ENCODE measurements around the gene EFCAB10. TPM values are rescaled to one million over a fixed set of nuclear protein-coding genes. Genes with fewer than 3 reads are reported as not detected.
"Not testable (repeated sequence)": the region's sequence is repeated elsewhere in the genome, so short reads cannot be mapped to it uniquely, and the experiment has no call there.

EFCAB10 gene
- total RNA-seq, 1 donor from 2014 or later = 2.5 TPM

DNA sequence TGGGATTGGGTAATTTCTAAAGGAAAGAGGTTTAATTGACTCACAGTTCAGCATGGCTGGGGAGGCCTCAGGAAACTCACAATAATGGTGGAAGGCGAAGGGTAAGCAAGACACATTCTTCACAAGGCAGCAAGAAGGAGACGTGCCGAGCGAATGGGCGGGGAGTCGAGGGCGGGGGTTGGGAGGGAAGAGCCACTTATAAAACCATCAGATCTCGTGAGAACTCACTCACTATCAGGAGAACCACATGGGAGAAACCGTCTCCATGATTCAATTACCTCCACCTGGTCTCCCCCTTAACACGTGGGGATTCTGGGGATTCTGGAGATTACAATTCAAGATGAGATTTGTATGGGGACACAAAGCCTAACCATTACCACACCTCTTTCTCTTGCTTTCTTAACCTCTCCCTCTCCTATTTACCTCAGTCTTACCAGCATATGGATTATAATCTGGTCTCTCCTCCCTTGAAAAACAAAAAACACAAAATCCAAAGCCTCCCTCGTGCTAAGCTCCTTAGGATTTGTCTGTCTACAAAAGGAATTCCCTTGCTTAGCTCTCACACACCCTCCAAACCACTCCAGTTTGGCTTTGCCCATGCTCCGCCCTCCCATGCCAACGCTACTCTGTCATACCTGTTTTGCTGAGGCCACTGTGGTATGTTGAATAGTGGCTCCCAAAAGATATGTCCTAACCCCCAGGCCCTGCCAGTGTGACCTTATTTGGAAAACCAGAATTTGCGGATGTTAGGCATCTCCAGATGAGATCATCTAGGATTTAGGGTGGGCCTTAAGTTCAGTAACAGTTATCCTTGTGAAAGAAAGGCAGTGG is 19.6 kb upstream of the EFCAB10 start:
- DNase-seq (ENCODE audit: low read depth) = no peak

GRCh38 chr7:105599551-105599950 is 18.3 kb upstream of the EFCAB10 start:
- H3K4me3 ChIP-seq (ENCODE audit: low read depth, low read length) = no peak overlapping the region
- DNase-seq (ENCODE audit: low read depth) = no peak
- H3K36me3 ChIP-seq (ENCODE audit: control insufficient read depth, insufficient read depth, low read length) = no peaks in the 10 kb centered on the region
- H3K27me3 ChIP-seq (ENCODE audit: control insufficient read depth, insufficient read depth, low read length) = no peaks in the 10 kb centered on the region
- TF ChIP-seq, protein P1, sequence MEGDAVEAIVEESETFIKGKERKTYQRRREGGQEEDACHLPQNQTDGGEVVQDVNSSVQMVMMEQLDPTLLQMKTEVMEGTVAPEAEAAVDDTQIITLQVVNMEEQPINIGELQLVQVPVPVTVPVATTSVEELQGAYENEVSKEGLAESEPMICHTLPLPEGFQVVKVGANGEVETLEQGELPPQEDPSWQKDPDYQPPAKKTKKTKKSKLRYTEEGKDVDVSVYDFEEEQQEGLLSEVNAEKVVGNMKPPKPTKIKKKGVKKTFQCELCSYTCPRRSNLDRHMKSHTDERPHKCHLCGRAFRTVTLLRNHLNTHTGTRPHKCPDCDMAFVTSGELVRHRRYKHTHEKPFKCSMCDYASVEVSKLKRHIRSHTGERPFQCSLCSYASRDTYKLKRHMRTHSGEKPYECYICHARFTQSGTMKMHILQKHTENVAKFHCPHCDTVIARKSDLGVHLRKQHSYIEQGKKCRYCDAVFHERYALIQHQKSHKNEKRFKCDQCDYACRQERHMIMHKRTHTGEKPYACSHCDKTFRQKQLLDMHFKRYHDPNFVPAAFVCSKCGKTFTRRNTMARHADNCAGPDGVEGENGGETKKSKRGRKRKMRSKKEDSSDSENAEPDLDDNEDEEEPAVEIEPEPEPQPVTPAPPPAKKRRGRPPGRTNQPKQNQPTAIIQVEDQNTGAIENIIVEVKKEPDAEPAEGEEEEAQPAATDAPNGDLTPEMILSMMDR (IDR thresholded peaks at IDR 0.05; ENCODE audit: insufficient read depth, low read length, poor library complexity, severe bottlenecking) = no peak

More for the DNA sequence above, 19.6 kb upstream of the EFCAB10 start:
- no peaks in the 10 kb centered on the region for H3K27me3 ChIP-seq (ENCODE audit: control insufficient read depth, insufficient read depth, low read length)
- TF ChIP-seq, protein P1 (IDR thresholded peaks at IDR 0.05; ENCODE audit: insufficient read depth, low read length, poor library complexity, severe bottlenecking) = no peak
- no peaks in the 10 kb centered on the region for H3K36me3 ChIP-seq (ENCODE audit: control insufficient read depth, insufficient read depth, low read length)
- no peak overlapping the region for H3K4me3 ChIP-seq (ENCODE audit: low read depth, low read length)

DNA sequence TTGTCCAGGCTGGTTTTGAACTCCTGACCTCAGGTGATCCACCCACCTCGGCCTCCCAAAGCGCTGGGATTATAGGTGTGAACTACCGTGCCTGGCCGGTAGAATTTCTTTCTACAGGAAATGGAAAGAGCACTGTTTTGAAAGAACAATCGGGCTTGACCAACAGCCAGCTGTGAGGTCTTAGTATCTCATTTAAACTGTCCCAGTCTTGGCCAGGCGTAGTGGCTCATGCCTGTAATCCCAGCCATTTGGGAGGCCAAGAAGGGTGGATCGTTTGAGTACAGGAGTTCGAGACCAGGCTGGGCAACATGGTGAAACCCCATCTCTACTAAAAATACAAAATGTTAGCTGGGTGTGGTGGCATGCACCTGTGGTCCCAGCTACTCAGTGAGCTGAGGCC is 17.8 kb upstream of the EFCAB10 start:
- not testable (repeated sequence) for DNase-seq (ENCODE audit: low read depth); H3K36me3 ChIP-seq (ENCODE audit: control insufficient read depth, insufficient read depth, low read length); H3K4me3 ChIP-seq (ENCODE audit: low read depth, low read length); H3K27me3 ChIP-seq (ENCODE audit: control insufficient read depth, insufficient read depth, low read length)

- TF ChIP-seq, protein P1 (IDR thresholded peaks at IDR 0.05; ENCODE audit: insufficient read depth, low read length, poor library complexity, severe bottlenecking) = no peak
- H3K4me3 ChIP-seq (ENCODE audit: low read depth, low read length) = no peak overlapping the region
- no peaks in the 10 kb centered on the region for H3K36me3 ChIP-seq (ENCODE audit: control insufficient read depth, insufficient read depth, low read length)
- no peaks in the 10 kb centered on the region for H3K27me3 ChIP-seq (ENCODE audit: control insufficient read depth, insufficient read depth, low read length)
- no peak for DNase-seq (ENCODE audit: low read depth)
Observed at GRCh38 chr7:105596866-105597265, 15.6 kb upstream of the EFCAB10 start.

GRCh38 chr7:105594034-105594433 is 12.7 kb upstream of the EFCAB10 start:
- no peaks in the 10 kb centered on the region for H3K27me3 ChIP-seq (ENCODE audit: control insufficient read depth, insufficient read depth, low read length)
- no peak for DNase-seq (ENCODE audit: low read depth)
- H3K4me3 ChIP-seq (ENCODE audit: low read depth, low read length) = no peak overlapping the region
- TF ChIP-seq, protein P1 (IDR thresholded peaks at IDR 0.05; ENCODE audit: insufficient read depth, low read length, poor library complexity, severe bottlenecking) = no peak
- H3K36me3 ChIP-seq (ENCODE audit: control insufficient read depth, insufficient read depth, low read length) = no peaks in the 10 kb centered on the region

DNA sequence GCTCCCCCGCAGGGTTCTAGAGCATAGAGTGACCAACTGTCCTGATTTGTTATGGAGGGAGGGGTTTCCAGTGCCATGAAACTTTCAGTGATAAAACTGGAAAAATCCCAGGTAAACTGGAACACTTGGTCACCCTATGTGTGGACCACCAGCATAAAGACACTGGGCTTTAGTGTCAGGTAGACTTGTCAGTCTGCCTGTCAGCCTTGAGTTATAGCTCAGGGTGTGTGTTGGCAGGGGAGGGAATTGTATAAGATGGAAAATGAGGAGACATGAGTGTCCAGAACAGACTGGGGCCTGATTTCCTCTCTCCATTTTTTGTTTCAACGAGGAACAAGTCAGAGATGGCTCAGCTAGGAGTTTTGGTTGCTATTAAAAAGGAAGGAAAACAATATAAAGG is 10.2 kb upstream of the EFCAB10 start:
- H3K36me3 ChIP-seq (ENCODE audit: control insufficient read depth, insufficient read depth, low read length) = no peaks in the 10 kb centered on the region
- TF ChIP-seq, protein P1 (IDR thresholded peaks at IDR 0.05; ENCODE audit: insufficient read depth, low read length, poor library complexity, severe bottlenecking) = no peak
- DNase-seq (ENCODE audit: low read depth) = no peak
- H3K4me3 ChIP-seq (ENCODE audit: low read depth, low read length) = no peak overlapping the region
- no peaks in the 10 kb centered on the region for H3K27me3 ChIP-seq (ENCODE audit: control insufficient read depth, insufficient read depth, low read length)

Measured in kidney epithelial cell (primary cell).